NK-92 (cell line): ENCODE measurements around the gene ARHGEF2.

Experiments used
- DNase-seq: peaks from one replicate; lab custom pipeline; 2025; ENCODE audit not compliant: unreplicated experiment; lab: John Stamatoyannopoulos, UW

The ARHGEF2 gene

DNA sequence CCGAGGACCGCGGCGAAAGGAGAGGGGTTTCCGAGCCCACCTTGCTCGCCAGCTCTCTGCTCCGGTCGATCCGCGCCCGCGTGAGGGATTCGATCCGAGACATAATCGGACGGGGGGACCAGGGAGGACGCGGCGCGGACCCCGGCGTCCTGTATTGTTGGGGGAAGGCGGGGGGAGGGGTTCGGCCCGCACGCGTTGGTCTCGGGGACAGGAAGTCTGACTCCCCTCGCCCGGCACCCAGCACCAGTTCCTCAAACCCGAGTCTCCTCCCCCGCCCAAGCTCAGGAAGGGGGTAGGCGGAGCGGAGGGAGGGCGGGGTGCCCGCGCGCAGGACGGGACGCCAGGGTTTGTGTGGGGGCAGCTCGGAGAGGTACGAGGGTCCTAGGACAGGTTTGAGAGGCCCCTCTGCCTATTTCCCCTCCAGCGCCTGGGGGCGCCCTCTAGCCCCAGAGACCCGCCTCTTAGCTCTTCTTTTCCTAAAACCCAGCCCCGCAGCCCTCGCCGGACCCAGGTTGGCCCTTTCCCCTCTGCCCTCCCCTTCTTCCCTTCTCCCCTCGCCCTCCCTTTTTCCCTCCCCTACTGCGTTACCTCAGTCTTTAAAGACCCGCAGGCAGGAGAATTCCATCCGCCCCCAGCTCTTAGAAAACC is at the start of gene ARHGEF2:
Gene ARHGEF2 (minus strand): TSS at position 223 of the 648 bp plus-strand sequence. CDS start 120 bp downstream, at position 103.
- no peak for DNase-seq

DNA sequence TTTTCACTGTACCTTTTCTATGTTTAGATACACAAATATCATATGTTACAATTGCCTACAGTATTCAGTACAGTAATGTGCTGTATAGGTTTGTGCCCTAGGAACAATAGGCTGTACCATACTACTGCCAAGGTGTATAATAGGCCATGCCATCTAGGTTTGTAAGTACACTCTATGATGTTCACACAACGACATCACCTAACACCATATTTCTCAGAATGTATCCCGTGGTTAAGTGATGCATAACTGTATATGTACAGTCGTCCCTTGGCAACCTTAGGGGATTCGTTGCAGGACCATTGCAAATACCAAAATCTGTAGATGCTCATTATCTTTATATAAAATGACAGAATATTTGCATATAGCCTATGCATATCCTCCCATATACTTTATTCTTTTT is 48.2 kb upstream of the ARHGEF2 start:
- DNase-seq, result no peak

DNA sequence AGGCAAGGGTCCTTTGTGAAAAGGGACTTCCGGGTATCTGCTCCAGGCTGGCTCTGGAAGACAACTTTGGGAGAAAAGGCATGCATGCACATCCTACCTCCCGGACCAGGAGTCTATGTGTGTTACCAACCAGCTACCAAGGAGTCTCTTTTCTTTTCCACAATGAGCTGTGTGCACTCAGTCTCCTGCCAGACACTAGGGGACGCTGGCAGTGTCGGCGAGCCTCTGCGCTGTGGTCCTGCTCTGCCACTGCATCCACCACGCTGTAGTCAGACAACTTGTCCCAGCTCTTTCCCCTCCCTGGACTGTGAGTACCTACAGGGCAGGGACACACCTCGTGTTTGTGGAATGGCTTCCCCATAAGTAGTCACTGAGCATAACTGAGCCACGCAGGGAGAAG is 47.5 kb upstream of the ARHGEF2 start:
- DNase-seq, result no peak

DNA sequence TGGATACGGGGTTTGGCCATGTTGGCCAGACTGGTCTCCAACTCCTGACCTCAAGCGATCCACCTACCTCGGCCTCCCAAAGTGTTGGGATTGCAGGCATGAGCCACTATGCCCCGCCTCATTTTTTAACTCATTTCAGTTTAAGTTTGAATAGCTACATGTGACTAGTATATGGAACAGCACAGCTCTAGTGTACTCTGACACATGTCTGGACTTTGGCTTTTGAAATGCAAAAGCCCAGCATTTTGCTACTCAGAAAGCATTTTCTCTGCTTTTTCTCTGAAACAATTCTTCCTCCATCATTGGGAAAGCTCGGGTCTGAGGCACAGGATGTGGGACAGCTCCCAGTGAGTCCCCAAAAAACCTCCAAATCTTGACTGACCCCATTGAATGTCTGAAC is 46.5 kb upstream of the ARHGEF2 start:
- DNase-seq, result no peak

DNA sequence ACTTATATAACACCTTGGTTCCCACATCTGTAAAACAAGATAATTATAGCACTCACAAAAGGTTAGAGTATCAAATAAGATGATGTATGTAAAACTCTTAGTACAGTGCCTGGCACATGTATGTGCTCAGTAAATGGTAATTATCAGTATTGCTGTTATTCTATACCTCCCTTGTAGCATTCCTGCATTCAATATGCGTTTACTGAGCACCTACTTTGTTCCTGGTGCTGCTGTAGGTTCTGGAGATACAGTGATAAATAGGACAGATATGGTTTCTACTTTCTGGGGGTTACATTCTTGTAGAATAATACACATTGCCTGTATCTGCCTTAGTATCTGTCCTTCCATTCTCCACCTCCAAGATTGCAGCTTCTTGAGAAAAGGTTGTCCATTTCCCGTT is 43.6 kb upstream of the ARHGEF2 start:
- no peak for DNase-seq

DNA sequence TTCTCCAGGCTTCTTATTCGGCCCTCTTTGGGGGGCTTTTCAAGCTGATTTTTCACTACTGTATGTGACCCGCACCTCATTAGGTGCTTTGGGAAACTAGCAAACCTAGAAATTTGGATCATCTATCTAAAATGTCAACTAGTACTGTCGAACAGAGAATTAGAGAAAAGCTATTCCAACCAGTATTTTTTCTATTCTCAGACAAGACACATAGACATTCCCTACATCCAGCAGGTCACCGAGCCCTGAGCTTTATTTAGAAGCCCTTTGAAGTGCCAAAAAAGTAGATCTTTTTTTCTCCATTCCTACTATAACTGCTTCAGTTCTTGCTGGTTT is 42.7 kb upstream of the ARHGEF2 start:
- no peak for DNase-seq

DNA sequence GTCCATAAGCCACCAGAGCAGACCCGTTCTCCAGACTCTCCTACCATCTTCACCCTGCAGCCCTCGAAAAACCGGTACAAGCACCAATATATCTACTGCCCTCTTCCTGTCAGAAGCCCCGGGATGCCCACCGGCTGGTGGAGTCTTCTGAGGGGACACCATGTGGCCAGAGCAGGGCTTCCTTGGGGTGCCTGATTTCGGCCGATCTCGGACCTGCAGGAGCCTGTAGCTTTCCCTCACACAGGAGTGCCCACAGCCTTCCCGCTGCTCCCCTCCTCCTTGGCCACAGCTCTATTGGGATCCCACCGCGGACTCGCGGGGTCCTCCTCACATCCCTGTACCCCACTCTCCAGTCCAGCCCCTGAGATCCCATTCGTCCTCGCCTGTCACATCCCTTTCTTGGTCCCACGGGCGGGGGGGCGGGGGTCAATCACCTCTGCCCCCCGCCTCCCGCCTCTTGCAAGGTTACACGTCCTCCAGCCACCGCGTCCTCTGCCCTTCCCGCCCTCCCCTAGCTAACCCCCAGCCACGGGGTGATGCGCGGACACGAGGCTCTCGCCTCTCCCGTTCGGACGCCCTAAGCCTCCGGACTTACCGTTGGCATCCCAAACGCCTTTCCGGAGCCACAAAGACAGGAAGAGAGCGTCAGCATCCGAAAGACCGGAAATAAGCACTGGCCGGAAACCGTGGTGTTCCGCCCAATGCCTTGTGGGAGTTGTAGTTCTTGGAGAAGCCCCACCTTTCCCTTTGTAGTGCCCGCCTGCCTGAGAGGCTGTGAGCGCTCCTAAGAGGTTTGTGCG is 42.1 kb upstream of the ARHGEF2 start, which contains the start of gene SSR2:
Gene SSR2 (minus strand): TSS at position 659 of the 800 bp plus-strand sequence. CDS start 784 bp downstream, outside the sequence.
- no peak for DNase-seq

DNA sequence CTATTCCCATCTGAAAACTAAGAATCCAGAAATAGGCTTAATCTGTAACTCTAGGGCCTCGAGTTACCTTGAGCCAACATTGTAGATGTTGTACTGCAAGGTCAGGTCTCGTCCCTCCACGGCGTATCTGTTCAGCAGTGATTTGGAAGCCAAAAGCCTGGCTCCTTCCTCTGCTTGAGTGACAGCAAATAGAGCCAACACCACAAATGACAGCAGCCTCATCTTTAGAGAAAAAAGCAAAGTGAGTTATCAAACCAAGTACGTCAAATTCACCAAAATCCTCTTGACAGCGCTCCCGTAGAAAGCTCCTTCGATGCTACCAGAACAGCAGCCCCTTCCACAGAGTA is 41.6 kb upstream of the ARHGEF2 start:
- DNase-seq, result no peak

DNA sequence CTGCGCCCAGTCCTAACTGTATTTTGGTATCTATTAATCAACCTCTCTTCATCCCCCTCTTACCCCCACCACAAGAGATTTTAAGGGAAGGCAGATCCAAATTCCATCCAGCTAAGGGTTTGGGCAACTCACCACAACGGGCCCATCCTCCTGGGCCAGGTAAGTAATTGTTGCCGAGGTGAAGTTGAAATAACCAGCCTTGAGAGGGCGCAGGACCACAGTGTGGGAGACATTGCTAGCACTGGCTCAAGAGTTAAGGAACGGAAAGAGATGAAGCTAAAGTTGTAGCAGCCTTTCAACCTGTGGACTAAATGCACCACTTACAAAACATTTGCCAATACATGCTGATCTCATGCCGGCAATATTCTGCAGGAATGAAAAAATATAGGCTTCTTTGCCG is 36.5 kb upstream of the ARHGEF2 start:
- no peak for DNase-seq

DNA sequence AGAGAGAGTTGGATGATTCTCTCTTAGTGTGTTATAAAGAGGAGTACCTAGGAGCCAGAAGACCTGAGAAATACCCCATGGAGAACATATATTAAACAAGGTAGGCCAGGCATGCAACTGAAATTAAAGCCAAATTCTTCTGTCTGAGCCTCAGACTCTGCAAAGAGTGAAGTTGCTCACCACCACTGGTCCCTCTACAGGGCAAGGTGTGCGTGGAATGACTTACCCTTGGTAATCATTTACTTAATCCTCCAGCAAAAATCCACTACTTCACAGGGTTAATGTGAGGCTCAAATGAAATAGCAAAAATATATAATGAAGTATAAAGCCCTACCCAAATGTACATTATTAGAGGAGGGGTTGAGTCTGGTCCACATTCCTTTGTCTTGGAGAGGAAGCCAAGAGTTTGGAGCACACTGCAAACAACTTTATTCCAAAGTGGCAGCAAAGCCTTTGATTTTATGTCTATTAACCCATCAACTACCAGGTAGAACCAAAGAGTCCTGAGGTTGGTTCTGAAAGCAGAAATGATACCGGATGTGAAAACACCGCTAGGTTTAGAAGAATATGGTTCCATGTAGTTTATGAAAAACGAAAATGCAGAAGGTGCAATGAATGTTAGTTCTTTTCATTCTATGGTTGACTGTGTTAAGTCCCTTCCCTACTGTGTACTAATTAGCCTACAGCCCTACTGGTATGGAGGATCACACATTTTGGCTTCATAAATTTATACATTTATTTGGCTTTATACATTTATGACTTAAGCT is 33.9 kb upstream of the ARHGEF2 start:
- no peak for DNase-seq

DNA sequence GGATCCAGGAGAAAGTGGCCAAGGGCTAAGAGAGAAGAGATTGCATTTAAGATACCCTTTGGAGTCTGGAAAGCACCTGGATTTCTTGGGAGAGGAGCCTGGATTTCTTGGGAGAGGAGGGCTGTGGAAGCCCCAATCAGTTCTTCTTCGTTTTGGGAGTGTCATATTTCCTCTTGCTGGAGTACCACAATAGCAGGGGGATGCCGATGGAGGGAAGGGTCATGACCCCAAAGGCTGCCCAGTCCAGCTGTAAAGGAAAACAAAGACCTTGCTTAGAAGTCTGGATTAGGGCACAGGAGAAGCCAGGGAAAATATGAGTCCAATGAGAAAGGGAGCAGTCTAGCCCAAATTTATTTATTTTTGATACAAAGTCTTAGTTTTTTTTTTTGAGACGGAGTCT is 31.1 kb upstream of the ARHGEF2 start:
- no peak for DNase-seq

DNA sequence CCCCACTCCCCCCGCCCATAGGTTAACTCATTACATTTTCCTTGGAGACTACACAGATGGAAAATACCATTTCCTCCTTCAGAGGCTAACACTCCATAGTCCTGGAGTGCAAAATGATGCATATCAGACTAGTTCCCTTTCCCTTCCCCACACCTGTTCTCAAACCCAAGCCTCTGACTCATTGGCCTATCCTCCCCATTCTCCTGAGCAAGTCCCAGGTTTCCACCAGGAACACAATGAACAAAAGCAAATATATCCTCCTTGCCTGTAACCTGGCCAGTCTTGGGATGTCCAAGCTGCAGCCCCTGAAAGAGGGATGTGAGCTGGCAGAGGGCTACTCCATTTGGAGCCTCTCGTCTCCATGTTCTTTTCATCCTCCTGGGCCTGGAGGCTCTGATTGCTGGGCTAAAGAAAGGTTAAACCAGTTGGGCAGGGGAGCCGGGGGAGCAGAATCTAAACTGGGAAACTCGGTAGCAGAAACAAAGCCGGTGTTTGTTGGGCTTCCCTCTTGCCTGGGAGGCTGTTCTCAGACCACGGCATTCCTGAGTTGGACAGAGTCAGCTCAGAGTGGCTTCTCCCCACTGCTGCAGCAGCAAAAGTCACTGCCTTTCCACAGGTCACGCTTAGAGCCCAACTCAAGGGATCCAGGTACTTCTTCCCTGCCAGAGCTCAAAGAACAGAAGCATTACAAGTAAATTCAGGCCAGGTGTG is 28.5 kb upstream of the ARHGEF2 start:
- no peak for DNase-seq

DNA sequence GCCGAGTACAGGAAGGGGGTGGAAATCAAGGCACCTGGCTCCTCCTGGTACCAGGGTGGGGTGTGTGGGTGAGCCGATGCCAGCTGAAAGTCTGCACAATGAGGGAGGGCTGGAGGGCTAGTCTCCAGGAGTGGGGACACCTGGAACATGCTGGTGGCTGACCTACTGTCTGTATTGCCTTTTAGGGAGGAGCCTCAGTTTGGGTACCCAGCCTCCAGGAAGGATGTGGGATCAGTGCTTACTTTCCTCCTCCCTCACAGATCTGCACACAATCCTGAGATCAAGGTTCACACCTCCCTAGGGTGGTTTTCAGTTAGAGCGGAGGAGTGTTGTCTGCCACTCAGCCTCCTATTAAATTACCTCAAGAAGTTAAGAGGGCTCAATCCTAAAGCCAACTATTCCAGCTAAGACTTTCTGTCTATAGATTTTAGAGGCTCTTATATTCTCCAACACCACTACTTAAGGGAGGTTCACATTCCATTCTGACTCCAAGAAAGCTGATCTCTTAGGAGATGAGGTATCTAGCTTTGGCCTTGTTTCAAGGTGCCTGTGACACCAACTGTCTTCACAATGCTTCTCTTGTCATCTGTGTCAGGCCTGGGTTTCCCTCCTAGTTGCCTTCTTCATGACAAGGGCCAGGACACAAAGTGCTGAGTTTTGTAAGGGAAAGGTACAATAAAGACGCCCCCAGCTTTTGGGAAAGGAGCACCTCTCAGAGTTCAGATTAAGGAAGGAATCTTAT is 26.7 kb upstream of the ARHGEF2 start:
- no peak for DNase-seq

DNA sequence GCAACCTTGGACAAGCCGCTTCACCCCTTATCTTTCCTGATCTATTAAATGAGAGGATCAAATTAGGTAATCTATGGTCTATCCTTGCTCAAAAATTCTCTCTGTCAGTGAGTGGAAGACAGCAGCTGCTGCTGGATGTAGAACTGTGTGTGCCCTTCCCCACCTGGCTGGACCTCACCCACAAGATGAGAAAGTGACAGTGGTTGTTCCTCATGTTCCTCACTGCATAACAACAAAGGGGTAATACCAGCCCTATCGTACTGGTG is 25.5 kb upstream of the ARHGEF2 start:
- no peak for DNase-seq

DNA sequence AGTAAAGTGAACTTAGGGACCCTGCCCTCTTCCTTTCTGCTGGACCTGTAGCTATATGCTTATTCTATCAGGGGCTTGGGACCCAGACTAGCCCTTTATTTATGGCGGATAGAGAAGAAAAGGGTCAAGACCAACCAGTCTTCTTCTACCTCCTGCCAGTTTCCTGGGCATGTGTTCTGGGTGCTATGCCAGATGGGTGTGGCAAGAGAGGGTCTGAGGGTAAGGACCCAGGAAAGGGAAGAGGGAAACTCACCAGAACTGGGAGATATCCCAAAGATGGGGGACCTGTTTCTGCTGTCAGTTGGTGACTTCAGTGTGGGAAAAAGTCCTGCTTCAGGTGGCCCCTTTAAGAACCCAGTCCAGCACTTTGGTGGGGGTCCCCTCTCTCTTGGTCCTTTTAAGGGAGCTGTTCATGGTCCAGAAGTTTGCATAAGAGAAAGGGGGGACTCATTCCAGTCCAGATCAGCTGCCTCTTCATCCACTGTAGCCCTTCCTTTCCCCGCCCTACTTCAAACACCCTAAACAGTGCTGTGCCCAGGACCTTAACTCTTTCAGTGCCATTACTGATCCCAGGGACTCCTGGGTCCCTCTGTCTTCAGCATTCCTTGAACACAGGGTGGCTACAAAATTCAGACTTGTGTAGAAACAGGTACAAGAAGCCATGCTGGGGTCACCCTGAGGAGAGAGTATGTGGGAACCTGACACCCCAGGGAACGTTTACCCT is 24.0 kb upstream of the ARHGEF2 start:
- DNase-seq, result no peak

DNA sequence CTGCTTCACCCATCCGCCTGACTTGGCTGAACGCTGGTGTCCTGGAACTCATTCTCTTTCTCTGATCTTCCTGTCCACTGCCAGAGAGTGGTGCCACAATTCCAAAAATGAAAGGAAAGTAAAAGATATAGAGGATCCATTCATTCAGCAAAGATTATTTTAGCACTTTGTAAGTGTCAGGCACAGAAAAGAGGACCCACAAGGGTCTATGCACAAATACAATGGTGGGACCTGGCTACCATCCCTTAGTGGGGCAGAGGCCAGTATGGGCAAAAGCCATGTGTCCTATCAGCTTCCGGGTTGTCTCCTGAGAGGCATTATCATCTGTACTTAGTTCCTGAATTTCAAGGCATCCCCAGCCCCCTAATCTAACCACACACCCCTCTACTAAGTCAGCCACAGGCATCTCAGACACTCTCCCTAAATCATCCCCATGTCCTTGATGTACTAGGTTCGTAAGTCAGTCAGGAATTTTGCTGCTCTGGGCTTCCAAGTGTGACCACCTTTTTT is 23.4 kb upstream of the ARHGEF2 start:
- DNase-seq, result no peak

DNA sequence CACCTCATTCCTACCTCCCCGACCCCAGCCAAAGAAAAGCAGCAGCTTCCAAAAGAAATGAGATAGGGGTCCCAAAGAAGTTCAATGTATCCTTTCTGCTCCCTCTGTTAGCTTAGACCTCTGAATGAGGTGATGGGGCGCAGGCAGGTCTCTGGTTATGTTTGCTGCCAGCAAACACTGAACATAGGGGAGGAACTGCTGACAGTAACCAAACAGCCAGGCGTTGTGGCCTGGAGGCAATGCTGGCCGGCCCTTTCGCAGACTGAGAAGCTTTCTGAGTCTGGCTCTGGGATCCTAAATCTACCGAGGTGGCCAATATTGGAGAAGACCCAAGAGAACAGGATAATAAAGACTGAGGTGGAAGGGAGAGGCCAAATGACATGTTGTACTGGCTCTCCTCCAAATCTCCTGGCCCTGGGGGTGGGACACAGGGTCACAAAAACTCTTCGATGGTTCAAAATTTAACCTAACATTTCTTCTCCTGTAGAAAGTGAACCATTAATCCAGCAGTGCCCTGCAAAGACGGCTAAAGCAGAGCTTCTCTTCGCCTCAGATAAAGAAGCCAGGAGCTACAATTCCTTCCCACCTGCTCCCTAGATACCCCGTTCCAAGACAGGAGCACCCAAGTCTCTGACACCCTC is 22.8 kb upstream of the ARHGEF2 start:
- no peak for DNase-seq

DNA sequence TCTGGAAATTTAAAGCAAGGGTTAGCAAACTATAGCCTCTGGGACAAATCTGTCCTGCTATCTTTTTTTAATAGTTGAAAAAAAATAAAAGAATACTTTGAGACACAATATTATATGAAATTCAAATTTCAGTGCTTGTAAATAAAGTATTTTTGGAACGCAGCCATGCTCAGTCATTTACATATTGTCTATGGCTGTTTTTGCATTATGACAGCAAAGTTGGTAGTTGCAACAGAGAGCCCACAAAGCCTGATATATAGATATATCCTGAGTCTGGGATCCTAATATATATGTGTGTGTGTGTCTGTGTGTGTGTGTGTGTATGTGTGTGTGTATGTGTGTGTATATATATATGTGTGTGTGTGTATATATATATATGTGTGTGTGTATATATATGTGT is 21.6 kb upstream of the ARHGEF2 start:
- DNase-seq, result no peak

DNA sequence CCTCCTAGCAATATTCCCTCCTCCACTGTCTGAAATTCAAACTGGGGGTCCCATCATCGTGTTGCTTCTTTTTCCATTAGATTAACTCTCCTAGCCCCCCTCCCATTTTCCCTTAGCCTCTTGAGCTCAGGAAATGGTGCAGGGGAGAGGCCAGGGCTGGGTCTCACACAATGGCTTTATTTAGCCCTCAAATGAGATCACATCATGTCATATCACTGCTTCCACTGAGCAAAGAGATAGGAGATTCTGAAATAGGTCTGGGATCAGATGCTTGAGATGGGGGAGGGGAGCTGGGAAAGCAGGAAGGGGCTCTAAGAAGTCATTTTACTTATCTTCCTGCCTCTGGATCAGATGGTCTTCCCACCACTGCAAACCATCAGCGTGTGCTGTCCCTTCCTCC is 17.8 kb upstream of the ARHGEF2 start:
- no peak for DNase-seq

DNA sequence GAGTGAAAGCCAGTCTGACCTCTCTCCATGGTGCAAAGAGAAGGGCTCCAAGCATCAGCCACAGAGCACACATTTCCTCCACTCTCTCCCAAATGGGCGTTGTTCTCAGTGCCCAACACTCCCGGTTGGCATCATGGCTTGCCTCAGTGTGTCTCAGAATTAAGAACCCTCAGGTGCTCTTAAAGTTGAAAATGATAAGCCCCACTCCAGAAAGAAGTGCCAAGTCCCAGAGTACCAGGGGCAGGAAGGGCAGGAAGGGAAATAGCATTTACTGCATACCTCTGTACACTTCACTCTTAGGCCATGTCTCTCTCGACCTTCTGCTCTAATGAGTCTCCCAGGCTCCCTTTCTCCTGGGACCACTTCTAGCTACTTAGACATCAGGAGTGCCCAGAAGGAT is 15.2 kb upstream of the ARHGEF2 start:
- DNase-seq, result no peak
